OCI-LY3 (cell line): ENCODE measurements around the gene CHCHD1.

Experiments
- CTCF ChIP-seq: fragments of 200-600, 300-600 bp; sonication (generic); IDR thresholded peaks from 2 replicates; pipeline ENCODE4 v1.5.1; 2014; ENCODE audit warnings: antibody characterized with exemption, low read length, low read depth
- EZH2phosphoT487 ChIP-seq: fragments of 200-600 bp; shearing (Covaris generic); IDR thresholded peaks from 2 replicates; pipeline ENCODE4 v1.6.1; 2018; ENCODE audit warnings: antibody characterized with exemption, mixed run types, low read depth

- no peak for TF ChIP-seq CTCF
- TF ChIP-seq EZH2phosphoT487 = no peak
Observed at GRCh38 chr10:73771722-73772280, 10.0 kb upstream of the CHCHD1 start.
